ENCODE measurements around the gene EML1.

Gene EML1

DNA sequence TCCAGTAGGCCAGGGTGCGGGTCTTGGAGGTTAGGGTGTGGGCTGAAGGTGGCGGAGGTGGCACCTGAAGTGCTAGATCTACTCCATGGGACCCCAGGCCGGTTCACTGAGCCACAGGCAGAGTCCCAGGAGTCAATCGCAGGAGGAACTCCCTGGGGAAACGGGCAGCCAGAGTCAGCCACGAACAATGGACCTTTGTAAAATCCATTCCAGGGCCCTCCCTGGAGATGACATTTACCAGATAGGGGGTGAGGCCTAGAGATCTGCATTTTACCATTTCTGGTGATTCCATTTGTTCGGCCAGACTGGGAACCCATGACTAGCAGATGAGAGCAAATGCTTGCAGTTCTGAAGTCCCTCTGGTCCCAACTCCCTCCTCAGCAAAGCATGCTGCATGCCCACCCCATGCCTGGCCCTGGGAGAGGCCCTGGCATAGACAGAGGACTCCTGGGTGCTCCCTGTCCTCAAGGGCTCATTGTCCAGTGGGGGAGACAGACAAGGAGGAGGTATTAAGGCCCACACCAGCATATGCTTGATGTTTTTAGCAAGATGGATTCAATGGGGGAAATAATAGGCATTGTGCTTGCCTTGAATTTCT lies 115.5 kb downstream of the EML1 start:
- H3K4me3 ChIP-seq (ENCODE audit: low read length): no peak overlapping the region
- no peak overlapping the region for H3K18ac ChIP-seq (ENCODE audit: low read length)
- no peak overlapping the region for H3K9ac ChIP-seq (ENCODE audit: low read length)
- no peak overlapping the region for H3K23ac ChIP-seq (ENCODE audit: low read length)
- no peak for DNase-seq
- H3K4me1 ChIP-seq (ENCODE audit: control insufficient read depth, low read depth, low read length): no peaks in the 10 kb centered on the region
- no peak overlapping the region for H3K4me2 ChIP-seq (ENCODE audit: low read length)
- WGBS (ENCODE audit: extremely low coverage, insufficient coverage, low lambda C conversion rate): no CpG with 5 or more reads among the region's 7 CpGs
- H3K56ac ChIP-seq (ENCODE audit: low read length): no peak overlapping the region
- no peak overlapping the region for H2BK15ac ChIP-seq (replicated peaks; ENCODE audit: low read depth)
- H4K5ac ChIP-seq (ENCODE audit: low read length): no peak overlapping the region
- H4K8ac ChIP-seq (ENCODE audit: low read depth, low read length): no peak overlapping the region
- no peaks in the 10 kb centered on the region for H3K79me2 ChIP-seq (ENCODE audit: control insufficient read depth, insufficient read depth, low read length)
- H2BK5ac ChIP-seq (ENCODE audit: low read length): no peak overlapping the region
- no peak overlapping the region for H2AK5ac ChIP-seq (ENCODE audit: low read length)
- H3K36me3 ChIP-seq (ENCODE audit: control insufficient read depth, insufficient read depth, low read length): no peaks in the 10 kb centered on the region
- no peak overlapping the region for H3K27ac ChIP-seq (ENCODE audit: low read depth, low read length)
- H3K79me1 ChIP-seq (ENCODE audit: low read length): no peaks in the 10 kb centered on the region
- no peaks in the 10 kb centered on the region for H3K27me3 ChIP-seq (ENCODE audit: insufficient read depth, low read length, poor library complexity)
- no peak overlapping the region for H2BK120ac ChIP-seq (ENCODE audit: low read depth, low read length)
- no peak overlapping the region for H3K4ac ChIP-seq (ENCODE audit: low read depth, low read length)

DNA sequence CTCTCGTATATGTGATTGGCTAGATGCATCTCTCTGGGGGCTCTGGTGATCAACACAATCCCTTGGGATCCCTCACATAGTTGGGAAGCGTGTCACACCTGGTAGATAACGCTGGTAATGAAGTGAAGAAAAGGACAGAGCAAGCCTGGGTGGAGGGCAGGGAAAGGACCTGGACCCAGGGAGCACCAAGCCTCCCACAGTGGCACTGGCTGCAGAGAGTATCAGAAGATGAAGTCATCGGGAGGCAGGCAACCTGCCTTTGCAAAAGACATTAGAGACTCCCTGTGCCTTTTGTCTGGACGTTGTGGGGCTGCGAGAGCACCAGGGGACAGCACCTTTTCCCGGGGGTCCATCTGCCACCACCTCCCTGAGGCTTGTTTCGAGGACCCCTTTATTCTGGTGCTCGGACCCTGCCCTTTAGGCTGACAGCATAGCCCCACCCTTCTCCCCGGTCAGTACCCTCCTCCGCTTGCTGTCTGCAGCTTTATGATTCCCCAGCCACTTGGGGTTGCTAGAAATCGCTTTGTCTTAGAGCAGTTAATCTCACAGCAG lies 116.4 kb downstream of the EML1 start:
- no CpG with 5 or more reads among the region's 12 CpGs for WGBS (ENCODE audit: extremely low coverage, insufficient coverage, low lambda C conversion rate)
- no peaks in the 10 kb centered on the region for H3K36me3 ChIP-seq (ENCODE audit: control insufficient read depth, insufficient read depth, low read length)
- H2BK15ac ChIP-seq (replicated peaks; ENCODE audit: low read depth): no peak overlapping the region
- H3K23ac ChIP-seq (ENCODE audit: low read length): no peak overlapping the region
- no peak overlapping the region for H2BK120ac ChIP-seq (ENCODE audit: low read depth, low read length)
- H3K27ac ChIP-seq (ENCODE audit: low read depth, low read length): no peak overlapping the region
- H3K4me3 ChIP-seq (ENCODE audit: low read length): no peak overlapping the region
- H3K4me2 ChIP-seq (ENCODE audit: low read length): no peak overlapping the region
- H4K8ac ChIP-seq (ENCODE audit: low read depth, low read length): no peak overlapping the region
- no peak overlapping the region for H4K5ac ChIP-seq (ENCODE audit: low read length)
- H3K9ac ChIP-seq (ENCODE audit: low read length): no peak overlapping the region
- no peak overlapping the region for H3K56ac ChIP-seq (ENCODE audit: low read length)
- H2AK5ac ChIP-seq (ENCODE audit: low read length): no peak overlapping the region
- peak; percentile 20 for DNase-seq
- no peak overlapping the region for H3K4ac ChIP-seq (ENCODE audit: low read depth, low read length)
- H2BK5ac ChIP-seq (ENCODE audit: low read length): no peak overlapping the region
- H3K27me3 ChIP-seq (ENCODE audit: insufficient read depth, low read length, poor library complexity): no peaks in the 10 kb centered on the region
- no peaks in the 10 kb centered on the region for H3K79me1 ChIP-seq (ENCODE audit: low read length)
- H3K79me2 ChIP-seq (ENCODE audit: control insufficient read depth, insufficient read depth, low read length): no peaks in the 10 kb centered on the region
- H3K4me1 ChIP-seq (ENCODE audit: control insufficient read depth, low read depth, low read length): no peaks in the 10 kb centered on the region
- H3K18ac ChIP-seq (ENCODE audit: low read length): no peak overlapping the region

DNA sequence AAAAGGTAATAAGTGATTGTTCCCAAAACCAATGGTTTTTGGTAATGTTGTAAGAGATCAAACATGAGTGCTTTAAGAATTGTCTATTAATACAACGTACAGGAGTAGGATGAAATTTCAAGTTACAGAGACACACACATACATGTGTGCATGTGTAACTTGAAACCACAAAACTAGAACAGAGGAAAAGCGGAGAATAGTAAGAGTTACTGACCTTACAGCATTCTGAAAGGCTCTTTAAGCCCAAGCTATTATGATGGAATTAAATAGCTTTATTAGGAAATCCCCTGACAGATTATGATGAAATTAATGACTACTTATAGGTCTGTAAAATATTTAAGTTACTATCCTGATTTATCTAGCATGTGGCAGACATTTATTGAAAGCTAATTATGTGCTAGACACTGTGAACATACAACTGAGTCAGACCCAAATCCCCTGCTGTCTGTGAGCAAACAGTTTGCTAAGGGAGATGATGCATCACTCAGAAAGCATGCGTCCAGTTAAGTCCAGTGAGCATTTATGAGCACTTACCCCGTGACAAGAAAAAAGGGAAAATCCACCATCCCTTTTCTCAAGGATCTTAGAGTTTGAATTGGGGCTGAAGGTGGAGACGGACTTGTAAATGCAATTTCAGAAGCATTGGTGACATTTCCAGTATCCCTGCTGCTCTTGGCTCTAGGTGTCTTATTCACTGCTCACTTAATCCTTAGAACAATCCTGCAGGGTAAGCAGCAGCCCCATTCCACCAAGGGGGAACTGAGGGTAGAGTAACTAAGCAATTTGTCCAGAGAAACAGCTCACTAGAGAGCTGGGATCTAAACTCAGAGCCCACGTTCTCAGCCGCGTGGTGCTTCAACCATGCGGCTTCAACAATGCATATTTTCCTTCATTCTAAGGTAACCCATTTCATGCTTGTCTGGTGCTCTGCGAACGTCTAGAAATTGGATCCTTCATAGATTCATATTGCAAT lies 117.4 kb downstream of the EML1 start:
- Histone ChIP-seq H3K36me3 (ENCODE audit: control insufficient read depth, insufficient read depth, low read length) (no peaks in the 10 kb centered on the region), H3K4me2 (ENCODE audit: low read length) (no peak overlapping the region), H3K56ac (ENCODE audit: low read length) (no peak overlapping the region), H3K4ac (ENCODE audit: low read depth, low read length) (no peak overlapping the region), H2BK15ac (replicated peaks; ENCODE audit: low read depth) (no peak overlapping the region), H2AK5ac (ENCODE audit: low read length) (no peak overlapping the region), H3K79me2 (ENCODE audit: control insufficient read depth, insufficient read depth, low read length) (no peaks in the 10 kb centered on the region), H3K4me3 (ENCODE audit: low read length) (no peak overlapping the region), H3K27ac (ENCODE audit: low read depth, low read length) (no peak overlapping the region), H3K27me3 (ENCODE audit: insufficient read depth, low read length, poor library complexity) (no peaks in the 10 kb centered on the region), H4K5ac (ENCODE audit: low read length) (no peak overlapping the region), H3K79me1 (ENCODE audit: low read length) (no peaks in the 10 kb centered on the region), H3K23ac (ENCODE audit: low read length) (no peak overlapping the region), H3K9ac (ENCODE audit: low read length) (no peak overlapping the region), H3K18ac (ENCODE audit: low read length) (no peak overlapping the region), H2BK120ac (ENCODE audit: low read depth, low read length) (no peak overlapping the region), H3K4me1 (ENCODE audit: control insufficient read depth, low read depth, low read length) (no peaks in the 10 kb centered on the region), H4K8ac (ENCODE audit: low read depth, low read length) (no peak overlapping the region), H2BK5ac (ENCODE audit: low read length) (no peak overlapping the region)
- DNase-seq: no peak
- WGBS (ENCODE audit: extremely low coverage, insufficient coverage, low lambda C conversion rate): no CpG with 5 or more reads among the region's 11 CpGs

DNA sequence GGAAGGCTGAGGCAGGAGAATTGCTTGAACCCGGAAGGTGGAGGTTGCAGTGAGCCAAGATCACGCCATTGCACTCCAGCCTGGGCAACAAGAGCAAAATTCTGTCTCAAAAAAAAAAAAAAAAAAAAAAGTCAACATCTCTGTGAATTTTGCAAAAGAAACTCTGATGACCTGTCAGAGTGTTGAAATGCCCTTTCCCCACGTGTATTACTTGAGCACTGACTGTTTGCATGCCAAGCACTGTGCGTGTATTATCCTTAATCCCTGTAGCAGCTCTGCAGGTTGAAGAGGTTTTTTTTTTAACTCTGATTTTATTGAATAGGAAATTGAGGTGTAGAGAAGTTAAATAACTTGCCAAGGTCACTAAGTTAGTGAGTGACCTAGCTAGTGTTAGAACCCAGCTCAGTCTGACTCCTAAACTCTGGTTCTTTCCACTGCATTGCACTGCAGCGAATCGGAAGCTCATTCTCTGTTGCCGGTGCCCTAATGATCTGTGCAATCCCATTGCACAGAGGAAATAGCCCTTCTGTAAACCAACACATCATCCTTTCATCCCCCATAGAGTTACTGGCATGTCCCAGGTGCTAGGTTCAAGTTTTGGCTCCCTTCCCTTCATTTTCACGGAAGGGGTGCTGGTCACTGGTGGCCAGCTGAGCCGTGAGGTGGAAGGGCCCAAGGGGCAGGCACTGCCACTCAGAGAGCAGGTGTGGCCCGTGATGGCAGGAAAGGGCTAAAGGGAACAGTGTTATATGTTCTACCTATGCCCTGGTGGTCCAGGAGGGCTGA lies 122.3 kb downstream of the EML1 start:
- no CpG with 5 or more reads among the region's 10 CpGs for WGBS (ENCODE audit: extremely low coverage, insufficient coverage, low lambda C conversion rate)
- H3K79me2 ChIP-seq (ENCODE audit: control insufficient read depth, insufficient read depth, low read length): no peaks in the 10 kb centered on the region

DNA sequence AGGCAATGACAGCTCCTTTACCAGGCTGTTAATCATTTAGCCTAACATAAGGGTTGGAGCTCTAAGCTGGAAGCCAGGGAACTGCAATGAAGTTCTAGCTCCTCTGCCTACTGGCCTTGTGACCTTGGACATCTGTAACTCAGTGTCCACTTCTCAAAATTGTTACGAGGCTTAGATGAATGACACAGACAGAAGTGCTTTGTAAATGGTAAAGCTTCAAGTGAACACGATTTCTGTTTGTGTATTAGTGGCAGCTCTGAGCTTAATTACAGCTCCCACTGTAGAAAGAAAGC lies 122.8 kb downstream of the EML1 start:
- Histone ChIP-seq H2AK5ac (ENCODE audit: low read length) (no peak overlapping the region), H3K4me3 (ENCODE audit: low read length) (no peak overlapping the region), H3K79me2 (ENCODE audit: control insufficient read depth, insufficient read depth, low read length) (no peaks in the 10 kb centered on the region), H3K4me1 (ENCODE audit: control insufficient read depth, low read depth, low read length) (no peaks in the 10 kb centered on the region), H4K5ac (ENCODE audit: low read length) (no peak overlapping the region), H3K27ac (ENCODE audit: low read depth, low read length) (no peak overlapping the region), H3K4me2 (ENCODE audit: low read length) (no peak overlapping the region), H3K79me1 (ENCODE audit: low read length) (no peaks in the 10 kb centered on the region), H3K4ac (ENCODE audit: low read depth, low read length) (no peak overlapping the region), H3K36me3 (ENCODE audit: control insufficient read depth, insufficient read depth, low read length) (no peaks in the 10 kb centered on the region), H3K9ac (ENCODE audit: low read length) (no peak overlapping the region), H4K8ac (ENCODE audit: low read depth, low read length) (no peak overlapping the region), H3K27me3 (ENCODE audit: insufficient read depth, low read length, poor library complexity) (no peaks in the 10 kb centered on the region), H3K18ac (ENCODE audit: low read length) (no peak overlapping the region), H2BK15ac (replicated peaks; ENCODE audit: low read depth) (no peak overlapping the region), H3K56ac (ENCODE audit: low read length) (no peak overlapping the region), H2BK5ac (ENCODE audit: low read length) (no peak overlapping the region), H2BK120ac (ENCODE audit: low read depth, low read length) (no peak overlapping the region), H3K23ac (ENCODE audit: low read length) (no peak overlapping the region)
- WGBS (ENCODE audit: extremely low coverage, insufficient coverage, low lambda C conversion rate): no CpG with 5 or more reads among the region's 2 CpGs
- DNase-seq: no peak

More for the DNA sequence above, 122.3 kb downstream of the EML1 start:
- Histone ChIP-seq H3K18ac (ENCODE audit: low read length) (no peak overlapping the region), H3K4ac (ENCODE audit: low read depth, low read length) (no peak overlapping the region), H3K4me1 (ENCODE audit: control insufficient read depth, low read depth, low read length) (no peaks in the 10 kb centered on the region), H2BK120ac (ENCODE audit: low read depth, low read length) (no peak overlapping the region), H3K9ac (ENCODE audit: low read length) (no peak overlapping the region), H3K4me3 (ENCODE audit: low read length) (no peak overlapping the region), H3K27me3 (ENCODE audit: insufficient read depth, low read length, poor library complexity) (no peaks in the 10 kb centered on the region), H3K36me3 (ENCODE audit: control insufficient read depth, insufficient read depth, low read length) (no peaks in the 10 kb centered on the region), H3K56ac (ENCODE audit: low read length) (no peak overlapping the region), H2AK5ac (ENCODE audit: low read length) (no peak overlapping the region), H4K5ac (ENCODE audit: low read length) (no peak overlapping the region), H3K79me1 (ENCODE audit: low read length) (no peaks in the 10 kb centered on the region), H2BK5ac (ENCODE audit: low read length) (no peak overlapping the region), H3K4me2 (ENCODE audit: low read length) (no peak overlapping the region), H3K27ac (ENCODE audit: low read depth, low read length) (no peak overlapping the region), H4K8ac (ENCODE audit: low read depth, low read length) (no peak overlapping the region), H3K23ac (ENCODE audit: low read length) (no peak overlapping the region), H2BK15ac (replicated peaks; ENCODE audit: low read depth) (no peak overlapping the region)
- DNase-seq: no peak
